GM21367 (cell line): ENCODE data around the gene DHCR24.

Experiments used
- ATAC-seq: cut with Tn5 transposase; IDR thresholded peaks from one replicate; pipeline ENCODE4 v1.9.1; 2021; ENCODE audit not compliant: unreplicated experiment

Gene DHCR24

DNA sequence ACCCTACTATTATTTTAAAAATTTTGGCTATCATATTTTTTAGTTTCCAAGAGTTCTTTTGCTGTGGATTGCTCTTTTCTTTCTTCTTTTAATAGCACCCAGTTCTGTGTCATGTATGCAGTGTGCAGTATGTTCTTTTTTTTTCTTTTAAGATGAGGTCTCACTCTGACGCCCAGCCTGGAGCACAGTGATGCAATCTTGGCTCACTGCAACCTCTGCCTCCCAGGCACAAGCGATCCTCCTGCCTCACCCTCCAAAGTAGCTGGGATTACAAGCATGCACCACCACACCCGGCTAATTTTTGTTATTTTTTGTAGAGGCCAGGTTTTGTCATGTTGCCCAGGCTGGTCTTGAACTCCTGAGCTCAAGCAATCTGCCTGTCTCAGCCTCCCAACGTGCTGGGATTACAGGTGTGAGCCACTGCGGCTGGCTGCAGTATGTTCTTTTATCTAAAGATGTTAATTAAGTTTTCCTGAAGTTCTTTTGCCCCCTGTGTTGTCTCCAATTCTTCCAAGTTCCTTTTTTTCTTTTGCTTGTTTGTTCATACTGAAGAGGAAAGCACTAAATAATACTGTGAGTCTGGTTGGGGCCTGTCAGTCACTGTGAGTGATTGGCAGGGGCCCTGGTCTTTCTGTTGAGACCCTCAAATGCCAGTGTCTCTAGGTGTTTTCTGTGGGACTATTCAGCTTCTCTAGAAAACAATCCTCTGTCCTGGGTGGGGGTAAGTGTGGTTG is 68.4 kb downstream of the DHCR24 start:
- no peak for ATAC-seq

DNA sequence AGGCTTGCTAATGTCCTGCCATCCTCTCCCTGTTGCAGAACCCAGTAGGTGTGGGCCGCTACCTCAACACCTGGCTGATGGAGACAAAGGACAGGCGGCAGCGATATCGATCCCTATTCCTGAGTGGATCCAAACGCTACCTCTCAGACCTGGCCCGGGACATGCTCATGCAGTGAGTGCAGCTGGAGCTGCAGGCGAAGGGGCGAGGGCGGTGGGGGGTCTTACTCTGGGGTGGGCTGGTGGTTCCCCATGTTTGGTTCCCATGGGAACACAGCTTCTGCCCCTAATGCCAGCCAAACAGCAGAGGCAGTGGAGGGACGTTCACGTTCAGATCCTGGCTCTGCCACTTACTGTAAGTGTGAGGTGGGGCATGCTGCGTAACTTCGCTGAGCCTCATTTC is 70.0 kb downstream of the DHCR24 start:
- ATAC-seq: no peak

DNA sequence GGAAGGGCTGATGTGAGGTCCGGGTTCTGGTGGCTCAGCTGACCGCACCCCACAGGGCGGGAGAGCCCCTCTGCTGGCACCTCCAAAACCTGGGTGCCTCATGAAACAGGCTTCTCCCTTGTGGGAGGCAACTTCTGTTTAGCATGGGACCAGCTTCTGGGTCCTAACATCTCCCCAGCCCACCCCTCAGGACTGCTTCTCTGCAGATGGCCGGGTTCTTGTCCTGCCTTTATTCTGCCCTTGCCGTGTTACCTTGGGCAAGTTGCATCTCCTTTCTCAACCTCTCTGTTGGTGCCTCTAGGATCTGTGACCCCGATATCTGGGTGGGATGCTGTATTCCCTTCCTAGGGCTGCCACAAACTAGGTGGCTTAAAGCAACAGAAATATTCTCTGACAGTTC is 70.9 kb downstream of the DHCR24 start:
- no peak for ATAC-seq

DNA sequence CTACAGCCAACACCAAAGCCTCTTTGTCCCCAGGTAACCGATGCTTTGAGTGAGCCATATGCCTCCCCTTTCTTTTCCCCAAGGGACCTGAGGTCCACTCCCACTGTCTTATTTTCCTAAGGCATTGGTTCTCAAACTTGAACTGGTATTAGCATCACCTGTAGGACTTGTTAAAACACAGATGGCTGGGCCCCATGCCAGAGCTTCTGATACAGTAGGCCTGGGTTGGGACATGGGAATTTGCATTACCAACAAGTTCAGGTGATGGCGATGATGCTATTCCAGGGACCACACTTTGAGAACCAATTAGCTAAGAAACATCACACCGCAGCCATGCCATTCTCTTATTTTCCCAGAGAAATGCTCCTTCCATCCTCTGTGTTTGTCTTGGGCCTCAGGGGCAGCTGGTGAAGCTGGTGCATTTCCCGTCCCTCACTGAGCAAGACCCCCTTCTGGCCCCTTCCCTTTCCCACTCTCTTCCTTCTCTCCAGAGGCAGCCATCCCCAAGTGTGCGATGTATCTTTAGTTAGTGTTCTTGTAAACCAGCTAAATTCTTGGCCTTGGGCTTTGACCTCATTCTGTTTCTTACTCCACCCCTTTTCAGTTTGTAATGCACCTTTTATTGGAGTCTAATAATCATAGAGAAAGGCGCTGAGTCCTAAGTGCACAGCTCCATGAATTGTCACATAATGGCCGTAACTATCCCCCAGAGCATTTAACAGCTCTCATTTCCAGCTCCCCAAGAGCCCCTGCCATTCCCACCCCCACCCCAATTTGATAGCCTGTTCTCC is 71.7 kb downstream of the DHCR24 start:
- no peak for ATAC-seq

DNA sequence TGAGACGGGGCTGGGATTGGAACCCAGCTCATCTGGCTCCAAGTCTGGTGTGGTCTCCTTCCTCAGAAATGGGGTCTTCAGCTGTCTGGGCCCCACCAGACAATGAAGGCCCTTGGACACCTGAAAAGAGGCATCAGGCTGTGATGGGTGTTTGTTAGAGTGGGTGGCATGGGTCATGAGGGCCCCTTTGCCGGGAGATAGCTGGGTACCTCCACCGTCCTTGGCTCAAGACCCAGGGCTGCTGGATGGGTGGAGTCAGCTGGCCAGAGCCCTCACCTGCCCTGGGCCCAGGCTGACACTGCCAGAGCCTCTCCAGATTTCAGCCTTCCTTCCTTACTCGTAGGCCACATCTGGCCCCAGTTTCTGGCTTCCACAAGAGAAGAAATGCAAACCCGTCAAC is 72.4 kb downstream of the DHCR24 start:
- ATAC-seq: no peak

- ATAC-seq: no peak
Observed at GRCh38 chr1:54814126-54814498, 72.9 kb downstream of the DHCR24 start.

- ATAC-seq: no peak
Observed at GRCh38 chr1:54813485-54814125, 73.4 kb downstream of the DHCR24 start.

DNA sequence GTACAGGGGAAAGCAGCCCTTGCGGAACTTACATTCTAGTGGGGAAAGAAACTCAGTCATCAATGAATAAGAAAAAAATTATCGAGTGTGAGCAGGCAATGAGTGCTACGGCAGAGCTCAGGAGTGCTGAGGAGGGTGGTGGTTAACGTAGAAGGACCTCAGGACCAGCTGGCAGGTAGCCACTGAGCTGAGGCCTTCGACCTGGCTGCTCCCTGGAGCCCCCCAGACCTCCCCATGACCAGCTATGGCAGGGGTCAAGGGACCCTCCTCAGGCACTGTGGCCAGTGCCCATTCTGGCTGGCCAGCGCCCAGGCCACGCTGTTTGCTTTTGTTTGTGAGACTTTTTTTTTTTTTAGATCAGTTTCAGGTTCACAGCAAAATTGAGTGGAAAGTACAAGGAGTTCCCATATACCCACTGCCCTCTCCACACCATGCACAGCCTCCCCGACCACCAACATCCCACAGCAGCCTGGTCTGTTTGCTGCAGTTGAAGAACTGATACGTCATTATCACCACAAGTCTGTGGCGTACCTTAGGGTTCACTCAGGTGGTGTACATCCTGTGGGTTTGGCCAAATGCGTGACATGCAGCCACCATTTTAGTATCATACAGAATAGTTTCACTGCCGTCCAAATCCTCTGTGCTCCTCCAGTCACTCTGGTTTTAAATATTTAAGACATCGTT is 74.1 kb downstream of the DHCR24 start:
- ATAC-seq: no peak

DNA sequence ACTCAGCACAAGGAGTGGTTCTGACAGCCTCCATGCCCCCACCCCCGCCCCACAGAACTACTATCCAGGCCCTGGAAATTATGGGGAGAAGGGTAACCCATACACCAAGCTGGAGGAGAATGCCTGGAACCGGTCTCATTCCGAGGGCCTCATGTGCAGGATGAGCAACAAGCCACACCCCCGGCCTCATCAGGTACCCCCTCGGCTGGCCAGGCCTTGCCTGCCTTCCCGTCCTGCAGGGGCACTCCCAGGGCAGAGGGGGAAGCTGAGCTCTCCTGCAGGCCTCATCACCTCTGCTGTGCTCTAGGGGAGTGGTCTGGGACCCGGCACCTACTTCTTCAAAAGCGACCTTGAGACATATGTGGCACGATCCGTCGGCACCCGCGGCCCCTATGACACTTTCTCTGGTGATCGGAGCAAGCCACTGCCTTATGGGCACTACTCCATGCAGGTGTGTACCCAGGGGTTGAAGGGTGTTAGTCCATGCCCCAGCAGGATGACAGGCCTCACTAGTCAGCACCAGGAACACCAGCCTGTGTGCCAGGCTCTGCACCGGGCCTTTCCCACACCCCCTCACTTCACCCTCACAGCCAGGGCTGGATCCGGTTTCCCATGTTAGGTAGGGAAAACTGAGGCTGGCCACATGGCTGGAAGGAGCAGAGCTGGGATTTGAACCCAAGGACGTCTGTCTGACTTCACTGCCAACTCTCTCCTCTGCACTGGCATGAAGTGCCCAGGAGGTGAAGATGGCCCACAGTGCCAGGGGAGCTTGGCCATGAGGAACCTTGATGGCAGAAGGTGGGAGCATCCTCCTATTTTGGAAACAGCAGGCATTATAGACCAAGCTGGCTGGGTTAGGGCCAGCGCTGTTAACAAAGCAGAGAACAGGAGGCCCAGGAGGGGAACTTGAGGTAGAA is 75.0 kb downstream of the DHCR24 start:
- no peak for ATAC-seq

DNA sequence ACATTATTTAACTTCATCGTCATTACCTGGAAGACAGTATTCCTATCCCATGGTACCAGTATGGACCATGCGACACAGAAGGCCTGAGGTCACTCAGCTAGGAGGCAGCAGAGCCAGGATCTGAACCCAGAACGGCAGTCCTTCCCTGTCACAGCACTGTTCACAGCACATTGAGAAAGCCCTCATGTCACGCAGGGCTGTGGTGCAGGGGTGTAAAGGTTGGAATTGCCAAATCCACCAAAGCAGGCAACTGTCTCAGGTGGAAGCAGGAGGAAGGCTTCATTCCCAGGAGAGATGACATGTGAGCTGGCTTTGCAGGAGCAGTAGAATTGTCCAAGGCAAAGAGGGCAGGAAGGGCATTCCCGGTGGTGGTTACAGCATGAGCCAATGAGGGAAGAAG is 75.9 kb downstream of the DHCR24 start:
- no peak for ATAC-seq

GRCh38 chr1:54810153-54810942 is 76.6 kb downstream of the DHCR24 start:
- no peak for ATAC-seq

- ATAC-seq: no peak
Observed at GRCh38 chr1:54809496-54810074, 77.4 kb downstream of the DHCR24 start.

GRCh38 chr1:54808443-54809207 is 78.4 kb downstream of the DHCR24 start:
- no peak for ATAC-seq

DNA sequence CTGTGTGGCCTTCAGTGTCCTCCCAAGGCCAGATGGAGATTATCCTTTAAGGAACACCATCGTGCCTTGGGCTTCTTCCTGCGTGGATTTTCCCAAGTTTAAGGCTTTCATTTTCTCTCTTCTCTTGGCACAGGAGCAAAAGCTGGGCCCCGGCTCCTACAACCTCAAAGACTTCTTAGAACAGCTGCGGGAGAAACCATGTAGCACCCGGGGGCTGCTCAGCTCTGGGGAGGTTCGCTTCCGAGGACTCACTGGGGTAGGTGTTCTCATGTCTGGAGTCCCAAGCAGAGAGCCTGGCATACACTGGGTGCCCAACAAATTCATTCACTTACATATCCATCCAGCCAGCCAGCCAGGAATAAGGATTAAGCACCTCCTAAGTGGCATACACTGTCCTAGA is 79.2 kb downstream of the DHCR24 start:
- no peak for ATAC-seq

DNA sequence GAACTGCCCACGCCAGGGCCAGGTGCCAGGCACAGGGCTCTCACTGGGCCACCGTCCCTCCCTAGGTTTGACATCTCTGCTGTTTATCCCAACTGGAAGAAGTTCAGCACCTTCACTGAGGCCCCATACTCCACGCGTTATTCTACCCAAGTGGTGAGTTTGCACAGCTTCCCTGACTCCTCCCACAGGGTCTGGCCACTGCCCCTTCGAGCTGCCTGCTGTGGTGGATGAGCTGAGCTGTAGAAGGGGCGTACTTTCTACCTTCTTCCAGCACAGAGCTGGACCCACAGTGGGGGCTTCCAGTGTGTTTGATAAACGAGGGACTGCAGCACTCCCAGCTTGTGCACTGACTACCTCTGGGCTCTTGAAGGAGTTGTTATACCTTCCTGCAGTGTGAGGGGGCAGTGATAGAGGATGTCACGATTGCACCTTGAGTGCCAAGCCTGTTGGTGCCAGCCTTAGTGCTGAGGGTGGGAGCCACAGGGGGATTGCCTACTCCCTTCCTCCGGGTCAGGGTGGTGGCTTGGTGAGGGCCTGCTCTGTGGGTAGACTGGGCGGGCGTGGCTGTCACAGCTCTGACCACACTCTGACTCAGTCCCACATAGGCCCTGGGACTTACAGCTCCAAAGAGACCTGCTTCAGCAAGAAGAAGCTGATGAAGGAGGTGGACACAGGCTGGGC is 79.9 kb downstream of the DHCR24 start:
- ATAC-seq: no peak

- no peak for ATAC-seq
Observed at GRCh38 chr1:54805981-54806381, 81.0 kb downstream of the DHCR24 start.

- no peak for ATAC-seq
Observed at GRCh38 chr1:54805466-54805865, 81.5 kb downstream of the DHCR24 start.
